ENCODE results near the gene PRR7. TPM values are rescaled to one million over a fixed set of nuclear protein-coding genes. Genes with fewer than 3 reads are reported as not detected.
A peak's percentile ranks its signal among the peaks of the same experiment; 100 is the strongest.

Gene PRR7
- total and polyA plus RNA-seq, 2 experiments from 2014 or later, result 10.5 to 24.8 TPM

DNA sequence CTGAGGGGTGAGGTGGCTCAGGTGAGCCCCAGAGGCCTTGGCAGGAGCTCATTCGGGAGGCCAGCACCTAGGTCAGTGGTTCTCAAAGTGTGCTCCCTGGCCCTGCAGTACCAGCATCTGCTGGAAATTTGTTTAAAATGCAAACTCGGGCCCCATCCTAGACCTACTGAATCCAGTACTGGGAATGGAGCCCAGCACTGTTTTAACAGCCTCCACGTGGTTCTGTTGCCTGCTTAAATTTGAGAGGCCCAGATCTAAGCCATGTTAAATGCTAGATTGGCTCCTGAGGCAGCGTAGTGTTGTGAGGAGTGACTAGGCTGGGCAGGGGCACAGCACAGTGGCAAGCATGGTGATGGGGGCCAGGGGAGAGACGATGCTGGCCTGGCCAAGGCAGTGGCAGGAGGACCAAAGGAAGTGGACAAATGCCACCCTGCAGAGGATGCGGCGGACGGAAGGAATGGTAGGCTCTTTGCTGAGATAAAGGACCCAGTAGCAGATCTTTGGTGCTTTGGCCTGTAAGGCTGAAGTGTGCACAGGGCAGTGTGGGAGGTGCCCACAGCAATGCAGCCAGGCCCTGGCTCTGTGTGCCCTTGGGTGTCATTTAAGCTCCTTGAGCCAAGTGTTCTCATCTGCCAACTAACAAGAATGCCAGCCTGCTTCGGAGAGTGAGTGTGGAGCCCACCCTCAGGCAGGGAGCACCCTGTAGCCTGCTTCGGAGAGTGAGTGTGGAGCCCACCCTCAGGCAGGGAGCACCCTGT, 4.2 kb downstream of the PRR7 start:
- H3K9me3 ChIP-seq (ENCODE audit: low read depth), result no peaks in the 10 kb centered on the region
- no peaks in the 10 kb centered on the region for H3K9me2 ChIP-seq (ENCODE audit: insufficient read depth)
- peaks cover 9% of the 10 kb centered on the region for H3K4me1 ChIP-seq (ENCODE audit: insufficient read depth)
- H3K79me2 ChIP-seq (ENCODE audit: insufficient read depth), result no peaks in the 10 kb centered on the region
- H4K20me1 ChIP-seq (ENCODE audit: insufficient read depth), result no peaks in the 10 kb centered on the region
- no peak for DNase-seq
- H3K4me2 ChIP-seq (ENCODE audit: unreplicated experiment), result no peak overlapping the region
- H3K4me3 ChIP-seq, result no peak overlapping the region
- H3F3A ChIP-seq (ENCODE audit: insufficient read depth), result peaks cover 12% of the 10 kb centered on the region
- H3K36me3 ChIP-seq (ENCODE audit: low read depth), result no peaks in the 10 kb centered on the region
- H3K27me3 ChIP-seq (replicated peaks; ENCODE audit: insufficient read depth), result no peaks in the 10 kb centered on the region
- 73 to 76% methylated on average over 10 of the region's 10 CpGs for whole genome bisulfite sequencing, 2 experiments (ENCODE audit: low coverage in 1 of 2, low lambda C conversion rate in 2 of 2, missing lambda C conversion rate in 2 of 2)
- no peak overlapping the region for H3K9ac ChIP-seq
- H3K27ac ChIP-seq, result no peak overlapping the region
- no peak overlapping the region for H2AFZ ChIP-seq
- TF ChIP-seq EZH2phosphoT487 (IDR thresholded peaks at IDR 0.05; ENCODE audit: insufficient read depth, low read depth) (no peak), EZH2 (IDR thresholded peaks at IDR 0.05; ENCODE audit: insufficient read depth, poor library complexity, severe bottlenecking) (no peak)
- in situ Hi-C loops (cut with MboI), result loop anchor here (10.0 kb wide), 1 partner anchor 56 kb away; no protein-coding TSS in a partner anchor

DNA sequence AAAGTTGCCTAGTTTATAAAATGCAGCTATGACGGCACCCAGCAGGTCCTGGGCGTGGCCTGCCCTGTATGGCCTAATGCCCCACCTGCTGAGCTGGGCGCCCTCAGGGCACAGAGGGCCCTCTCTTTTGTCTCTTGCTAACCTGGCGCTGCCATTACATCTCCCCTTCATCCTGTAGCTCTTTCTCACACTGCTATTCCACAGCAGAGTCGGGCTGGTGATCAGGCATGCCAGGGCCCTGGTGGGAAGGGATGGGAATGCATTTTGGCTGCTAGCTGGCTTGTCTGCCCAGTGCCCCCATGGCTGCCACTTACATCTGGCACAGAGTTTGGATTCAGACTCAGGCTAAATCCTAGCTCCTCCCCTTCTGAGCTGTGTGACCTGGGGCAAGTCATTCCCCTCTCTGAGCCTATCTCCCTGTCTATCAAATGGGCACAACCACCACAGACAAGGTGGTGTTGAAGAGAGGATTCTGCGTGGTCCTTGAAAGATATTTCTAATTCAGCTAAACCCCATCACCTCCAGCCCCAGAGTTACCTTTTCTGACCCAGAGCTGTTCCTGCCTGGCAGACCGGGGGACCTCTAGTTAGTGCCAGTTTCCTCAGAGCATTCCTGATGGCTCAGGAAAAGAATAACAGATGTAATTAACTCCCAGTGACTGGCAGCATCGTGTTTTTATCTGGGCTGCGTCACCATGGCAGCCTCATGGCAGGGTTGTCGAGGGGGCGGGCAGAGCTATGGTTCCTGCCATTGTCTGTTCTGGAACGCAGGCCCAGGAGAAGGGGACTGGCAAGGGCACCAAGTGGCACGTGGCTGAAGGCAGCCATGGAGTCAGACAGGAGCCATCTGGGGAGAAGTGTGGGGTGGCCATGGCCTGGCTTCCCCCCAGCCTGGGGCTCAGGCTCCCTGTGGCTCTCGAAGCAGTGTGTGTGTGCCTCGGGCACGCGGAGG, 6.3 kb downstream of the PRR7 start:
- no peak overlapping the region for H3K4me2 ChIP-seq (ENCODE audit: unreplicated experiment)
- TF ChIP-seq EZH2phosphoT487 (IDR thresholded peaks at IDR 0.05; ENCODE audit: insufficient read depth, low read depth), result no peak
- no peak for TF ChIP-seq EZH2 (IDR thresholded peaks at IDR 0.05; ENCODE audit: insufficient read depth, poor library complexity, severe bottlenecking)
- in situ Hi-C loops (cut with MboI), result loop anchor here (10.0 kb wide), 1 partner anchor 58 kb away; no protein-coding TSS in a partner anchor
- H2AFZ ChIP-seq, result no peak overlapping the region
- H3K4me1 ChIP-seq (ENCODE audit: insufficient read depth), result peaks cover 10% of the 10 kb centered on the region; the same call in 1 of the 2 replicates
- 0 out of 2 replicates have a peak, but pooled peaks cover 10% of the 10 kb centered on the region for H4K20me1 ChIP-seq (ENCODE audit: insufficient read depth)
- no peak overlapping the region for H3K4me3 ChIP-seq
- H3K9me3 ChIP-seq (ENCODE audit: low read depth), result no peaks in the 10 kb centered on the region
- peaks cover 8% of the 10 kb centered on the region; the same call in 1 of the 2 replicates for H3K36me3 ChIP-seq (ENCODE audit: low read depth)
- H3K27me3 ChIP-seq (replicated peaks; ENCODE audit: insufficient read depth), result no peaks in the 10 kb centered on the region
- H3F3A ChIP-seq (ENCODE audit: insufficient read depth), result peaks cover 21% of the 10 kb centered on the region
- no peaks in the 10 kb centered on the region for H3K9me2 ChIP-seq (ENCODE audit: insufficient read depth)
- H3K27ac ChIP-seq, result no peak overlapping the region
- H3K9ac ChIP-seq, result no peak overlapping the region
- 71 to 79% methylated on average over 14 to 17 of the region's 17 CpGs for WGBS, 2 experiments (ENCODE audit: low coverage in 1 of 2, low lambda C conversion rate in 2 of 2, missing lambda C conversion rate in 2 of 2)
- peak; percentile 26 for DNase-seq
- no peaks in the 10 kb centered on the region for H3K79me2 ChIP-seq (ENCODE audit: insufficient read depth)

GRCh38 chr5:177453852-177454396, 7.3 kb downstream of the PRR7 start:
- Histone ChIP-seq H3K9me3 (ENCODE audit: low read depth) (no peaks in the 10 kb centered on the region), H3K79me2 (ENCODE audit: insufficient read depth) (no peaks in the 10 kb centered on the region), H3K27ac (no peak overlapping the region), H3K9ac (peak overlapping the region; percentile 78), H3K4me1 (ENCODE audit: insufficient read depth) (0 out of 2 replicates have a peak, but pooled peaks cover 10% of the 10 kb centered on the region), H3F3A (ENCODE audit: insufficient read depth) (peaks cover 14% of the 10 kb centered on the region), H3K9me2 (ENCODE audit: insufficient read depth) (no peaks in the 10 kb centered on the region), H3K27me3 (replicated peaks; ENCODE audit: insufficient read depth) (no peaks in the 10 kb centered on the region), H2AFZ (no peak overlapping the region), H3K36me3 (ENCODE audit: low read depth) (peaks cover 8% of the 10 kb centered on the region; the same call in 1 of the 2 replicates), H3K4me3 (peak overlapping the region; percentile 66), H3K4me2 (ENCODE audit: unreplicated experiment) (peak overlapping the region; percentile 68), H4K20me1 (ENCODE audit: insufficient read depth) (0 out of 2 replicates have a peak, but pooled peaks cover 13% of the 10 kb centered on the region)
- TF ChIP-seq EZH2phosphoT487 (IDR thresholded peaks at IDR 0.05; ENCODE audit: insufficient read depth, low read depth), result no peak
- no peak for TF ChIP-seq EZH2 (IDR thresholded peaks at IDR 0.05; ENCODE audit: insufficient read depth, poor library complexity, severe bottlenecking)
- in situ Hi-C loops (cut with MboI), result loop anchor here (10.0 kb wide), 1 partner anchor 59 kb away; no protein-coding TSS in a partner anchor
- DNase-seq, result peak; percentile 61
- WGBS, 2 experiments (ENCODE audit: low coverage in 1 of 2, low lambda C conversion rate in 2 of 2, missing lambda C conversion rate in 2 of 2), result 12 to 18% methylated on average over 20 to 31 of the region's 31 CpGs
